ENCODE measurements around the gene SRSF8. TPM values are rescaled to one million over a fixed set of nuclear protein-coding genes. Genes with fewer than 3 reads are reported as not detected.
"Not testable (repeated sequence)": the region's sequence is repeated elsewhere in the genome, so short reads cannot be mapped to it uniquely, and the experiment has no call there.

The SRSF8 gene
- total RNA-seq, 1 experiment from 2014 or later = 25.1 TPM

DNA sequence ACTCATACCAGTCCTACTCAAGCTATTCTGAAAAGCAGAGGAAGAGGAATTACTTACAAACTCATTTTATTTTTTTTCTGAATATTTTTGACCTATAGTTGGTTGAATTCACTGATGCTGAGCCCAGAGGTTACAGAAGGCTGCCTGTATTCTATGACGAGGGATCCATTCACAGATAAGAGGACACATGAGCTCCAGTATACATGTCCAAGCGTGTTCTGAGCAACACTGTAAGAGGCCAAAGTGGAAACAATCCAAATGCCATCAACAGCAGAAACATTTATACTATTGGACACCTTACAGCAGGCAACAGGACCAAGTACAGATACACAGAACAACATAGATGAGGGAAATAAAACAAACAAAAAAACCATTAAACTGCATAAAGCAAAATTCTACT lies 31.4 kb upstream of the SRSF8 start:
- peaks cover 0 to 2% (median 0%) of the 10 kb centered on the region in 3 experiments; a peak in 1 of 7 replicates for H3K36me3 Mint-ChIP-seq (ENCODE audit: insufficient read depth in 1 of 3, low read depth in 3 of 3)
- H3K4me1 Mint-ChIP-seq = no peaks in the 10 kb centered on the region
- Histone ChIP-seq H3K27me3 (ENCODE audit: insufficient read depth, low read length) (no peaks in the 10 kb centered on the region), H4K5ac (ENCODE audit: insufficient read length, low read depth, low read length) (no peak overlapping the region), H3K79me2 (ENCODE audit: insufficient read depth, low read length) (no peaks in the 10 kb centered on the region), H3K4me2 (ENCODE audit: insufficient read depth, insufficient read length, low read length) (no peak overlapping the region), H2BK5ac (ENCODE audit: insufficient read length, low read length) (no peak overlapping the region), H3K23ac (ENCODE audit: insufficient read length, low read depth, low read length) (no peak overlapping the region), H3K56ac (ENCODE audit: insufficient read length, low read depth, low read length) (no peak overlapping the region), H3K79me1 (ENCODE audit: insufficient read depth, low read depth, low read length, poor library complexity, severe bottlenecking) (no peaks in the 10 kb centered on the region), H3K9ac (ENCODE audit: extremely low read depth, insufficient read length, low read length) (no peak overlapping the region), H3K23me2 (ENCODE audit: insufficient read length, low read depth, low read length, poor library complexity, severe bottlenecking) (no peaks in the 10 kb centered on the region), H2BK12ac (ENCODE audit: insufficient read length, low read depth, low read length) (no peak overlapping the region), H4K91ac (ENCODE audit: insufficient read length, low read depth, low read length) (no peak overlapping the region), H3K9me3 (ENCODE audit: control insufficient read depth, low read depth, low read length) (no peaks in the 10 kb centered on the region), H3K4ac (ENCODE audit: low read depth, low read length) (no peak overlapping the region), H3K27ac (ENCODE audit: insufficient read length, low read depth, low read length) (no peak overlapping the region), H2BK15ac (ENCODE audit: low read depth, low read length) (no peak overlapping the region), H2BK120ac (ENCODE audit: low read depth, low read length, poor library complexity, severe bottlenecking) (no peak overlapping the region), H3K18ac (ENCODE audit: insufficient read length, low read depth, low read length) (no peak overlapping the region), H2AFZ (ENCODE audit: low read length) (no peak overlapping the region), H3K4me1 (ENCODE audit: insufficient read depth, low read length) (no peaks in the 10 kb centered on the region), H2BK20ac (ENCODE audit: low read depth, low read length, poor library complexity, severe bottlenecking) (no peak overlapping the region), H2AK5ac (ENCODE audit: insufficient read length, low read length) (no peak overlapping the region), H3T11ph (ENCODE audit: low read length) (no peak overlapping the region), H4K8ac (replicated peaks; ENCODE audit: insufficient read length, low read depth, low read length) (no peak overlapping the region), H4K20me1 (ENCODE audit: control insufficient read depth, insufficient read depth, insufficient read length) (no peaks in the 10 kb centered on the region), H3K14ac (ENCODE audit: insufficient read depth, low read length) (no peak overlapping the region)
- no peak for TF ChIP-seq CTCF (conservative IDR thresholded peaks at IDR 0.05)
- no peak for DNase-seq
- no CpG with 5 or more reads among the region's 2 CpGs for WGBS (ENCODE audit: extremely low coverage, insufficient read length, low lambda C conversion rate)
- H3K4me3 Mint-ChIP-seq = no peak overlapping the region
- H3K27ac Mint-ChIP-seq = no peak overlapping the region
- peaks cover 0 to under 1% of the 10 kb centered on the region in 2 experiments; a peak in 2 of 5 replicates for H3K9me3 Mint-ChIP-seq
- peaks cover 7% of the 10 kb centered on the region for H3K27me3 Mint-ChIP-seq (ENCODE audit: low read depth)

- H3K9me3 Mint-ChIP-seq; H3K14ac ChIP-seq (ENCODE audit: insufficient read depth, low read length); H2BK20ac ChIP-seq (ENCODE audit: low read depth, low read length, poor library complexity, severe bottlenecking); H3T11ph ChIP-seq (ENCODE audit: low read length); H2BK120ac ChIP-seq (ENCODE audit: low read depth, low read length, poor library complexity, severe bottlenecking); H3K9me3 ChIP-seq (ENCODE audit: control insufficient read depth, low read depth, low read length); H3K23me2 ChIP-seq (ENCODE audit: insufficient read length, low read depth, low read length, poor library complexity, severe bottlenecking); H2BK5ac ChIP-seq (ENCODE audit: insufficient read length, low read length); H2AK5ac ChIP-seq (ENCODE audit: insufficient read length, low read length); H3K4ac ChIP-seq (ENCODE audit: low read depth, low read length); H3K27ac ChIP-seq (ENCODE audit: insufficient read length, low read depth, low read length); H3K79me2 ChIP-seq (ENCODE audit: insufficient read depth, low read length); H2AFZ ChIP-seq (ENCODE audit: low read length); H3K23ac ChIP-seq (ENCODE audit: insufficient read length, low read depth, low read length); H2BK15ac ChIP-seq (ENCODE audit: low read depth, low read length); H3K9ac ChIP-seq (ENCODE audit: extremely low read depth, insufficient read length, low read length); H3K27ac Mint-ChIP-seq; H3K56ac ChIP-seq (ENCODE audit: insufficient read length, low read depth, low read length); H4K8ac ChIP-seq (replicated peaks; ENCODE audit: insufficient read length, low read depth, low read length); H3K18ac ChIP-seq (ENCODE audit: insufficient read length, low read depth, low read length); H2BK12ac ChIP-seq (ENCODE audit: insufficient read length, low read depth, low read length); H3K27me3 Mint-ChIP-seq (ENCODE audit: low read depth); H4K5ac ChIP-seq (ENCODE audit: insufficient read length, low read depth, low read length); H3K4me1 ChIP-seq (ENCODE audit: insufficient read depth, low read length); H3K27me3 ChIP-seq (ENCODE audit: insufficient read depth, low read length); H3K4me2 ChIP-seq (ENCODE audit: insufficient read depth, insufficient read length, low read length); H3K4me1 Mint-ChIP-seq; DNase-seq; H3K4me3 Mint-ChIP-seq; H3K36me3 Mint-ChIP-seq (ENCODE audit: insufficient read depth in 1 of 3, low read depth in 3 of 3); H4K20me1 ChIP-seq (ENCODE audit: control insufficient read depth, insufficient read depth, insufficient read length); H3K79me1 ChIP-seq (ENCODE audit: insufficient read depth, low read depth, low read length, poor library complexity, severe bottlenecking); H4K91ac ChIP-seq (ENCODE audit: insufficient read length, low read depth, low read length): not testable (repeated sequence)
- no CpG with 5 or more reads among the region's 71 CpGs for WGBS (ENCODE audit: extremely low coverage, insufficient read length, low lambda C conversion rate)
Measured at GRCh38 chr11:95037356-95038035, 29.2 kb upstream of the SRSF8 start.
